ENCODE results near the gene SLC41A3. TPM values are rescaled to one million over a fixed set of nuclear protein-coding genes. Genes with fewer than 3 reads are reported as not detected.
"Not testable (repeated sequence)": the region's sequence is repeated elsewhere in the genome, so short reads cannot be mapped to it uniquely, and the experiment has no call there.

Gene SLC41A3
- total RNA-seq, 1 experiment from 2014 or later = 35.5 TPM

DNA sequence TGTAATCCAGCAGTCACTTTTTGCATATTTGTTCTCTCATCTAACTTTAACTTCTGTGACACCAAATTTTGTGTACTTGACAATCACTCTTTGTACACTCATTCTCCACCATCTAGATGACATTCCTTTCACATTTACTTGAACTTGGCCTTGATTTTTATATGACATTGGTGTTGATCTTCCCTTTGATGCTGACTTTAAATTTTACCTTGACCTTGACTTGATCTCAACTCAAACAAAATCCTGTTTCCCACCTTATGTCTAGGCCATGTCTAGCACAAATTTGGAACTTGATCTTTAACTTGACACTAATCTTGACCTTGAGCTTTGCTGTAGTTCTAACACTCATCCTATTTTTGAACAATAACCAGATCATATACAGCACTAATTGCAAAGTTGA lies 81.7 kb downstream of the SLC41A3 start:
- peaks cover 35 to 48% of the 10 kb centered on the region in 2 experiments for H3K9me3 Mint-ChIP-seq
- H3K27me3 Mint-ChIP-seq (ENCODE audit: low read depth) = peaks cover 34% of the 10 kb centered on the region

GRCh38 chr3:125996751-125997150 lies 87.2 kb downstream of the SLC41A3 start:
- not testable (repeated sequence) for H3K27ac ChIP-seq (ENCODE audit: insufficient read length, low read depth, low read length); H3K23ac ChIP-seq (ENCODE audit: insufficient read length, low read depth, low read length); H3K14ac ChIP-seq (ENCODE audit: insufficient read depth, low read length); H2BK120ac ChIP-seq (ENCODE audit: low read depth, low read length, poor library complexity, severe bottlenecking); H3K56ac ChIP-seq (ENCODE audit: insufficient read length, low read depth, low read length); H3K27me3 ChIP-seq (ENCODE audit: insufficient read depth, low read length); H3K4me3 Mint-ChIP-seq; H2BK15ac ChIP-seq (ENCODE audit: low read depth, low read length); H4K8ac ChIP-seq (replicated peaks; ENCODE audit: insufficient read length, low read depth, low read length); H4K5ac ChIP-seq (ENCODE audit: insufficient read length, low read depth, low read length); H3K27ac Mint-ChIP-seq; H3K4me1 Mint-ChIP-seq; H3K4ac ChIP-seq (ENCODE audit: low read depth, low read length); H2AK5ac ChIP-seq (ENCODE audit: insufficient read length, low read length); H3K18ac ChIP-seq (ENCODE audit: insufficient read length, low read depth, low read length); H2BK5ac ChIP-seq (ENCODE audit: insufficient read length, low read length); H3K23me2 ChIP-seq (ENCODE audit: insufficient read length, low read depth, low read length, poor library complexity, severe bottlenecking); H3K9ac ChIP-seq (ENCODE audit: extremely low read depth, insufficient read length, low read length); H3K4me2 ChIP-seq (ENCODE audit: insufficient read depth, insufficient read length, low read length); H3K79me2 ChIP-seq (ENCODE audit: insufficient read depth, low read length); H4K20me1 ChIP-seq (ENCODE audit: control insufficient read depth, insufficient read depth, insufficient read length); H2AFZ ChIP-seq (ENCODE audit: low read length); H2BK20ac ChIP-seq (ENCODE audit: low read depth, low read length, poor library complexity, severe bottlenecking); H2BK12ac ChIP-seq (ENCODE audit: insufficient read length, low read depth, low read length); H3T11ph ChIP-seq (ENCODE audit: low read length); H3K79me1 ChIP-seq (ENCODE audit: insufficient read depth, low read depth, low read length, poor library complexity, severe bottlenecking); DNase-seq; H3K9me3 ChIP-seq (ENCODE audit: control insufficient read depth, low read depth, low read length); H4K91ac ChIP-seq (ENCODE audit: insufficient read length, low read depth, low read length); H3K4me1 ChIP-seq (ENCODE audit: insufficient read depth, low read length)
- Mint-ChIP-seq H3K9me3 (peaks cover 39 to 50% of the 10 kb centered on the region in 2 experiments), H3K36me3 (ENCODE audit: insufficient read depth in 1 of 3, low read depth in 3 of 3) (peaks cover 8 to 16% (median 14%) of the 10 kb centered on the region in 3 experiments; a peak in 6 of 7 replicates), H3K27me3 (ENCODE audit: low read depth) (peaks cover 39% of the 10 kb centered on the region)
- WGBS (ENCODE audit: extremely low coverage, insufficient read length, low lambda C conversion rate) = no CpG with 5 or more reads among the region's 4 CpGs

More for the DNA sequence above, 81.7 kb downstream of the SLC41A3 start:
- Histone ChIP-seq H2BK5ac (ENCODE audit: insufficient read length, low read length) (no peak overlapping the region), H4K8ac (replicated peaks; ENCODE audit: insufficient read length, low read depth, low read length) (no peak overlapping the region), H3K18ac (ENCODE audit: insufficient read length, low read depth, low read length) (no peak overlapping the region), H3K79me2 (ENCODE audit: insufficient read depth, low read length) (no peaks in the 10 kb centered on the region), H3K9me3 (ENCODE audit: control insufficient read depth, low read depth, low read length) (no peaks in the 10 kb centered on the region), H3K27me3 (ENCODE audit: insufficient read depth, low read length) (no peaks in the 10 kb centered on the region), H3K23ac (ENCODE audit: insufficient read length, low read depth, low read length) (no peak overlapping the region), H3K4ac (ENCODE audit: low read depth, low read length) (no peak overlapping the region), H2BK20ac (ENCODE audit: low read depth, low read length, poor library complexity, severe bottlenecking) (no peak overlapping the region), H2BK12ac (ENCODE audit: insufficient read length, low read depth, low read length) (no peak overlapping the region), H3K9ac (ENCODE audit: extremely low read depth, insufficient read length, low read length) (no peak overlapping the region), H4K91ac (ENCODE audit: insufficient read length, low read depth, low read length) (no peak overlapping the region), H3K56ac (ENCODE audit: insufficient read length, low read depth, low read length) (no peak overlapping the region), H3K79me1 (ENCODE audit: insufficient read depth, low read depth, low read length, poor library complexity, severe bottlenecking) (no peaks in the 10 kb centered on the region), H3K4me1 (ENCODE audit: insufficient read depth, low read length) (no peaks in the 10 kb centered on the region), H2BK120ac (ENCODE audit: low read depth, low read length, poor library complexity, severe bottlenecking) (no peak overlapping the region), H4K5ac (ENCODE audit: insufficient read length, low read depth, low read length) (no peak overlapping the region), H3K4me2 (ENCODE audit: insufficient read depth, insufficient read length, low read length) (no peak overlapping the region), H3K14ac (ENCODE audit: insufficient read depth, low read length) (no peak overlapping the region), H3K23me2 (ENCODE audit: insufficient read length, low read depth, low read length, poor library complexity, severe bottlenecking) (no peaks in the 10 kb centered on the region), H4K20me1 (ENCODE audit: control insufficient read depth, insufficient read depth, insufficient read length) (no peaks in the 10 kb centered on the region), H2AFZ (ENCODE audit: low read length) (no peak overlapping the region), H3K27ac (ENCODE audit: insufficient read length, low read depth, low read length) (no peak overlapping the region), H2AK5ac (ENCODE audit: insufficient read length, low read length) (no peak overlapping the region), H3T11ph (ENCODE audit: low read length) (no peak overlapping the region), H2BK15ac (ENCODE audit: low read depth, low read length) (no peak overlapping the region)
- Mint-ChIP-seq H3K27ac (no peak overlapping the region), H3K4me3 (no peak overlapping the region), H3K36me3 (ENCODE audit: insufficient read depth in 1 of 3, low read depth in 3 of 3) (peaks cover 5 to 23% (median 9%) of the 10 kb centered on the region in 3 experiments; a peak in 5 of 7 replicates), H3K4me1 (no peaks in the 10 kb centered on the region; a peak in 1 of 4 replicates)
- no peak for DNase-seq
- TF ChIP-seq CTCF (conservative IDR thresholded peaks at IDR 0.05) = no peak
